ENCODE results near the gene RAB1B.
"Not testable (repeated sequence)": the region's sequence is repeated elsewhere in the genome, so short reads cannot be mapped to it uniquely, and the experiment has no call there.

The RAB1B gene

DNA sequence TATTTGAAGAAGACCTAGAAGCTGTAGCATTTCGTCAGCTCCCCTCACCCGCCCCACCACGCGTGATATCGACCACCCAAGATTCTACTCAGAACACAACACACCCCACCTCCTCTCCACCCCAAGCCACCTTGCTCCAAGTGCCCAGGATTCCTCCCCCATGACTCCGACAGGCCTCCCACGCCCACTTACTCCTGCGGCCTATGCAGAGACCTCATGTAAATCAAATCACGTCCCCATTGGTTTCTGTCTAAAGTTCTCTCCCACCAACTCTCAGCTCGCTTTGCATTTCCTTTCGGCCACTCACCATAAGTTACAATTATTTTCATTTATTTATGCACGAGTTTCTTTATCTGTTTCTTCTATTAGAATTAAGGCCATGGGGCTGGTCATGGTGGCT is 34.2 kb downstream of the RAB1B start:
- no peak for DNase-seq
- TF ChIP-seq GATA1 (IDR thresholded peaks at IDR 0.05; ENCODE audit: low read depth, low read length) (no peak), POLR2A (IDR thresholded peaks at IDR 0.05; ENCODE audit: low read length) (no peak)

DNA sequence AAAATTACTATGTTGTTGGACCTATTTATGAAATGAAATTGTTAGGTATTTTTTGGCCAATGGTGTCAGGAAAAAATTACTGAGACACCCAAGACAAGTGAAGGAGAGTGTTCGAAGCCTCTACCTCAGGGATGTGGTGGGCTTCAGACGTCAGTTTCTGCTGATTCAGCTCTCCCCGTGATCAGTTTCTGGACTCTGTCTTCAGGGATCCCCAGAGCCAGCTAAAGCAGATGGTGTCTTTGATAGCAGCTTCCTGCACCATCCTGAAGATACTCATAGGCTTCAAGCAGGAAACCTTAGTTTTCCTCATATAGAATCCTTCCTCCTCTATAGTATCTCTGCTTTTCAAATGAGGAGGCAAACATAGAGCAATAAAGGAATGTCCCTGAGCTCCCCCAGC is 41.0 kb downstream of the RAB1B start:
- no peak for TF ChIP-seq GATA1 (IDR thresholded peaks at IDR 0.05; ENCODE audit: low read depth, low read length)
- TF ChIP-seq POLR2A (IDR thresholded peaks at IDR 0.05; ENCODE audit: low read length), result no peak

DNA sequence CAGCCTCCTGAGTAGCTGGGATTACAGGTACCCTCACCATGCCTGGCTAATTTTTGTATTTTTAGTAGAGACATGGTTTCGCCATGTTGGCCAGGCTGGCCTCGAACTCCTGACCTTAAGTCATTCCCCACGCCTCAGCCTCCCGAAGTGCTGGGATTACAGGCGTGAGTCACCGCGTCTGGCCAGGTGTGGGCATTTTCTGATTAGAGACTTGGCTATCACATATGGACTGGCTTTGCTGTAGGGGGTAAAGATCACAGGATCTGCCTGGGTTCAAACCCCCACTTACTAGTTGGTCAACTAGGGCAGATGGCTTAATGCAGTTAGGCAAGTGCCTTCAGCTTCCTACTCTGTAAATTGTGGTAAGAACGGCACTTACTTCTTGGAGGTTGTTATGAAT is 41.9 kb downstream of the RAB1B start:
- DNase-seq, result no peak
- TF ChIP-seq GATA1 (IDR thresholded peaks at IDR 0.05; ENCODE audit: low read depth, low read length), result no peak

More for the DNA sequence above, 41.0 kb downstream of the RAB1B start:
- peak in 1 of 2 experiments; percentile 23 for DNase-seq

DNA sequence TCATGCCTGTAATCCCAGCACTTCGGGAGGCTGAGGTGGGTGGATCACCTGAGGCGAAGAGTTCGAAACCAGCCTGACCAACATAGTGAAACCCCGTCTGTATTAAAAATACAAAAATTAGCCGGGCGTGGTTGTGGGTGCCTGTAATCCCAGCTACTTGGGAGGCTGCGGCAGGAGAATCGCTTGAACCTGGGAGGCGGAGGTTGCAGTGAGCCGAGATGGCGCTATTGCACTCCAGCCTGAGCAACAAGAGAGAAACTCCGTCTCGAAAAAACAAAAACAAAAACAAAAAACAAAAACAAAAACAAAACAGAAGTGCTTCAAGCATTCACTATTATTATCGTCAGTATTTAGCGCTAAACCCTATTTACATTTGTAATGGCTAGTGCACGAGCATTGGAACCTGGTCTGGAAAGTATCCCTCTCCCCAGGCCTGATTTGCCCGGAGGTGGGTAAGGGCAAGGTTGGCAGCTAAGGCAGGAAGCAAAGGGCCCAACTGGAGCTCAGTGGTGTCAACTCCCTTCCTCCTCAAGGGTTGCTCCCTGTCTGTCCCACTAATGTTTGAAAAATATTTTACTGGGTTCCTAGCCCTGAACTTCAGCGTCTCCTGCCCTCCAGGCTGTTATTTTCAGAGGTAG is 42.5 kb downstream of the RAB1B start:
- DNase-seq, result not testable (repeated sequence)

- DNase-seq, result no peak
- TF ChIP-seq GATA1 (IDR thresholded peaks at IDR 0.05; ENCODE audit: low read depth, low read length), result no peak
- TF ChIP-seq POLR2A (IDR thresholded peaks at IDR 0.05; ENCODE audit: low read length), result no peak
Observed at GRCh38 chr11:66311470-66311964, 43.1 kb downstream of the RAB1B start.

DNA sequence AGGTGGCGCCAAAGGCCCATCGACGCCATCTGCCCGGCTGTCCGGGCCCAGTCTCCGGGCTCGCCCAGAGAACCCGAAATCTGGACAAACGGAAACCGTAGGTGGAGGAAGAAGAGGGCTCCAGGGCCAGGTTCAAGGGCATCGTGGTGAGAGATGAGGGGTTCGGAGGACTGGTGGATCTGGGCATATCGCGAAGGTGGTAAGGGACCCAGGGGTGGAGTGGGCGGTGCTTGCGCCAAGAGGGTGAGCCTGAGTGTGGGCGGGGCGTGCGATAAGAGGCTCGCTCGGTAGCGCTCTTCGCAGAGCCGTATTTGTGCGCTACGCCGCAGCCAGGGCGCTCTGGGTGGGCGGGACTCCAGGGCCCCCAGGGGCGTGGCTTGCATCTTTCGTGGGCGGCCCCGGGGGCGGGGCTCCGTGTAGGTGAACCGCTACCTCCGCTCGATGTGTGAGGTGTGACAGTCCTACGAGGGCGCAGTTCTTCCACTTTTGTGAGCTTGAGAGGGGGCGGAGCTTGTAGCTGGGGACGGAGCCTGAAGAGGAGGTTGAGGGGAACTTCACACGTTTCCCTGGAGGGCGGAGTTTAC is 43.6 kb downstream of the RAB1B start:
- peak; percentile 96 to 97 for DNase-seq
- TF ChIP-seq GATA1 (IDR thresholded peaks at IDR 0.05; ENCODE audit: low read depth, low read length) (peak; percentile 29), POLR2A (IDR thresholded peaks at IDR 0.05; ENCODE audit: low read length) (no peak)

DNA sequence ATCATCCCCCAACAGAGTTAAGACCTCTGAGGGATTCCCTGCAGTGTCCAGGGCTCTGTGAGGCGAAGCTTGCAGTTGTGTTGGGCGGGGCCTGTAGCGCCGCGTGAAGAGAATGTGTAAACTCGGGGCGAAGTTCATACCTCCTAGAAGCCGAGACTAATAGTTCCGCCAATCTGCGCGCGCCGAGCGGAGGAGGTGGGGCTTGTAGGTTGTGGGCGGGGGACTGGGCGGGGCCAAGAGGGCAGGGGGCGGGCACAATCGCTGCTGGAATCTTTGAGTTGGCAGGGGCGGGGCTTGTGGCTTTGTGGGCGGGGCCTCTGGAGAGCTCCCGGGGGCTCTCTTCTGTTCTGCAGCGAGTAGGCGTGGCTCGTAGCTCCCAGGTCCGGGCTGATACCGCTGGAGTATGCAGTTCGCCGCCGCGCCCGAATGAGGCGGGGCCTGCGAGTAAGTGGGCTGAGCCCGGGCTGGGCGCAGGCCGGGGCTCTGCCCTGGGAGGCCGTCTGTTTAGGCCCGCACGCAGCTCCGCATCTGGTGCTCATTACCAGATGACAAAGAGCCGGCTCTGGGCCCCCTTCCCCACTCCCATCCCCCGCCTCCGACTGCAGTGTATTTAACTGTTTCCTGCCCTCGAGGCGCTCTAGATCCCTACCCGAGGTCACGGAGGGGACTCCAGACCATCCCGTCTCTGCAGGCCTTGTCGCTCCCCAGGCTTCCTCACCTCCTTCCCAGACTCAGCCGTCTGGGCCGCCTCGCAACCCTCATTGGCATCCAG is 44.3 kb downstream of the RAB1B start:
- no peak for TF ChIP-seq POLR2A (IDR thresholded peaks at IDR 0.05; ENCODE audit: low read length)
- no peak for TF ChIP-seq GATA1 (IDR thresholded peaks at IDR 0.05; ENCODE audit: low read depth, low read length)
- DNase-seq, result peak; percentile 99 to 100

DNA sequence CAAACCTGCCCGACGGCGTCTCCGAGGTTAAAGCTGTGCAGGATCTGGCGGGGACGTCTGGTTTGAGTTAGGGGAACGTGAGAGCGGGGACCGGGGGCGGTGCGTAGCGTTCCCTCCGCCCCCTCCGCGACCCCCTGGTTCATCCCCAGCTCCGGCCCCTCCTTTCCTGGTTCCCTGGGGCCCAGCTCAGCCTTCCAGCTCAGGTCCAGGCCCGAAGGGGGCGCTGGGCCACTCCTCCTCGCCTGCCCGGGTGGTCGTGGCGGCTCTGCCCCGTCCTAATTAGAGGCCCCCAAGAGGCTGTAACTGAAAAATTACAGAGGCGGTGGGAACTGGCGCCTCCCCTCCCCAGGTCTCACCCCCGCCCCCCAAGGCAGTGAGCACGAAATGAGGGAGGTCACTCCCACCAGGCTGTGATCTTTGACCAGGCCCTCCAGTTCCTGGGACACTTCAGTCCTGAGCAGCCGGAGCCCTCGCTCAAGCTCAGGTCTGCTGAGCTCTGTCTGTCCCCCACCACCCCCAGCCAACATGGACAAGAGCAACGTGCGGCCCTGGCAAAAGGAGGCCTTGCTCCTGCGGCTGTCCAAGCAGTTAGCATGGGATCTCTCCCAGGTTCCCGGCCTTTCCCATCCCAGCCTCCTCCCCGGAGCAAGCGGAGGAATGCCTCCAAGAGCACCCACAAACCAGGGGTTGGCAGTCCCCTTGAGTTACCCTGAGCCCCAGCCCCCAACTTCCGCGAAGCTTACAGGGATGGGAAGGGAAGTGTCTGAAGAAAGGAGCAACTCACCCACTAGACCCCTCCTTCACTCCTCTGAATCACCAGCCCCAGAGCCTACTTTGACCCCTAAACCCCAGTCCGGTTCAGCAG is 45.1 kb downstream of the RAB1B start:
- no peak for DNase-seq

DNA sequence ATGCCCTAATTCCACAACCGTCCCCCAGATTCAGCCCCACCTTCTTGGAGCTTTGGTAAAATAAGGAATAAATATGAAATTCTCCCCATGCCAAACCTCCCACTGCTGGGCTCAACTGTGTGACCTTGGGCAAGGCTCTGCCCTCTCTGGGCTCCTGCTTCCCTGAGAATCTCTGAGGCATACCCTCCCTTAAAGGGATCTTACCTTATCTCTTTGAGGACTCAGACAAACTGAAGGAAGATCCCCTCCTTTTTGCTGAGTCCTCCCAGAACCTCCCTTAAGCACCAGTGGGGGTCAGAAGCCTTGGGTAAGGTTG is 45.7 kb downstream of the RAB1B start:
- TF ChIP-seq GATA1 (IDR thresholded peaks at IDR 0.05; ENCODE audit: low read depth, low read length) (no peak), POLR2A (IDR thresholded peaks at IDR 0.05; ENCODE audit: low read length) (no peak)
- DNase-seq, result no peak

More for the DNA sequence above, 45.1 kb downstream of the RAB1B start:
- TF ChIP-seq POLR2A (IDR thresholded peaks at IDR 0.05; ENCODE audit: low read length) (no peak), GATA1 (IDR thresholded peaks at IDR 0.05; ENCODE audit: low read depth, low read length) (no peak)

- DNase-seq, result no peak
- no peak for TF ChIP-seq GATA1 (IDR thresholded peaks at IDR 0.05; ENCODE audit: low read depth, low read length)
Observed at GRCh38 chr11:66314561-66315497, 46.4 kb downstream of the RAB1B start.

DNA sequence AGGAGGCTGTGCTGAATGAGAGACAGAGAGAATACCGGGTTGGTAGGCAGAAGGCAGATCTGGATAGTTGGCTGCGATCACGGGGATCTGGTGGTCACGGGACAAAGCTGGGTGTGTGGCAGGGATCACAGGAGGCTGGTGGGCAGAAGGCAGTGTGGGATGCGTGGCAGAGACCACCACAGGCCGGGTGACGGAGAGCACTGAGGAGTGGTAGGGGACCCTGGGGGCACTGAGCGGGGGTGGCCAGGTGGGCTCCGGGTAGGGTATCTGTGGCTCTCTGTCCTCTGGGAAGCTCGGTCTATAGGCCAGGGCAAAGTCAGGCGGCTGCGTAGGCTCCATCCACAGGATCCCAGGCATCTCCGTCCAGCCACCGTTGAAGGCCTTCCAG is 47.1 kb downstream of the RAB1B start:
- TF ChIP-seq POLR2A (IDR thresholded peaks at IDR 0.05; ENCODE audit: low read length) (no peak), GATA1 (IDR thresholded peaks at IDR 0.05; ENCODE audit: low read depth, low read length) (no peak)
- no peak for DNase-seq

GRCh38 chr11:66315921-66316811 is 47.7 kb downstream of the RAB1B start:
- DNase-seq, result no peak
- TF ChIP-seq GATA1 (IDR thresholded peaks at IDR 0.05; ENCODE audit: low read depth, low read length) (no peak), POLR2A (IDR thresholded peaks at IDR 0.05; ENCODE audit: low read length) (no peak)
